Measurements from ENCODE around the gene MTG2. TPM values are rescaled to one million over a fixed set of nuclear protein-coding genes. Genes with fewer than 3 reads are reported as not detected.

MTG2 gene
- total and polyA plus RNA-seq, 2 of the 8 experiments (the other 6 are each of a cell fraction or from before 2014, with no cell fraction given), result 14.4 to 22.8 TPM

DNA sequence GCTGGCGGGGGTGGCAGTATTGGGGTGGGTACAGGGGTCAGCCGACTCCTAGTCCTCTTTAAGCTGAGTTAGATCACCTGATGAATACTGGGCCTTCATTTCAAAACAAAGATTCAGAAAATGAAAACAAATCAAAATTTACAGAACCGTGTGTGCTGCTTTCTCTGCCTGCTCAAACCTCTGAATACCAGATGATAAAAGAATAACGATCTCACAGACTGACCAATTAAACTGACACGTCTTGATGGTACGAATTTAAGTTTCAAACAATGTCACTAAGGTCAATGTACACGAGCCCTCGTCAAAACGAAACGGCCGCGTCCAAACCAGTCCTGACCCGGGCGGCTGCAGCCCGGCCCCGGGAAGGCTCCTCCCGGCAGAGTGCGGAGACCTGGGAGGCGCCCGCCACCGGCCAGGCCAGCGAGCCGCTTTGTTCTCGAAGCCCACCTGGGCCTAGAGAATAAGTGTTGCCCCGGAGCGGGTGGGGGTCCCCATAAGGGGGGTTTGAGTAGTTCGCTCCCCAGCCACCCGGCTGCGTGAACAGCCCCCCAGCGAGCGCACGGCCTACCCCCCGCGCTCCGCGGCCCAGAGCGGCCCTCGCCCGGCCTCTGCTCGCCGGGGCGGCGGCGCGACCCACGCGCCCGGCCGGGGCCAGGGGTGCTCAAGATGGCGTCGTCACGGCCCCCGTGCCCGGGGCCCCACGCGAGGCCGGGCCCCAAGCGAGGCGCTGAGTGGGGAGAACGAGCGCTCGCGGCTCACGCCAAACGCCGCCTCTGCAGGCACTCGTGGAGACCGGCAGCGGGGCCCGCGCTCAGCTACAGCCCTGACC is 40.4 kb upstream of the MTG2 start:
- peaks cover 45 to 75% of the 10 kb centered on the region in 2 experiments for H3K79me2 ChIP-seq (ENCODE audit: control insufficient read depth in 1 of 2, insufficient read depth in 2 of 2, low read length in 2 of 2)
- H4K5ac ChIP-seq (ENCODE audit: insufficient read length, low read depth, low read length), result no peak overlapping the region
- peak overlapping the region; percentile 84 to 100 (median 90) for H3K9ac ChIP-seq (replicated peaks in 1 of 4; ENCODE audit: extremely low read depth in 1 of 4, low read depth in 3 of 4, low read length in 3 of 4)
- FAIRE-seq (no peak), DNase-seq (ENCODE audit: low read depth in 1 of 2, low spot score in 2 of 2) (no peak)
- peak overlapping the region; percentile 43 to 81 (median 65) for H3K4me3 ChIP-seq (ENCODE audit: extremely low read depth in 1 of 4, insufficient read depth in 2 of 4, low read depth in 3 of 4, low read length in 4 of 4)
- H4K20me1 ChIP-seq (replicated peaks in 1 of 2; ENCODE audit: control insufficient read depth in 1 of 2, insufficient read depth in 2 of 2, low read length in 2 of 2), result peaks cover 39 to 57% of the 10 kb centered on the region in 2 experiments
- no peak overlapping the region for H2AK5ac ChIP-seq (ENCODE audit: low read depth, low read length)
- no peak overlapping the region for H2BK20ac ChIP-seq (ENCODE audit: low read length)
- CTCF ChIA-PET (ENCODE audit: partially characterized antibody), result interaction anchor here (0.6 to 2.1 kb wide), 13 partner anchors 13 to 267 kb away, joined by 3 to 11 read pairs (median 3); partner anchors contain the start of gene ADRM1
- H3K18ac ChIP-seq (ENCODE audit: extremely low read depth, low read length), result no peak overlapping the region
- TF ChIP-seq KDM4A (IDR thresholded peaks at IDR 0.05; ENCODE audit: low read depth, low read length, severe bottlenecking) (peak; percentile 56), SIX5 (IDR thresholded peaks at IDR 0.05; ENCODE audit: low read depth, low read length) (no peak), YY1 (IDR thresholded peaks at IDR 0.05; ENCODE audit: low read depth, low read length) (0 out of 2 replicates have a peak, but pooled peaks have one; percentile 7), BACH1 (IDR thresholded peaks at IDR 0.05; ENCODE audit: low read length) (no peak)
- peaks cover 3% of the 10 kb centered on the region; the same call in 1 of the 2 replicates for H3K23me2 ChIP-seq (ENCODE audit: low read depth, low read length)
- H3K4me1 ChIP-seq (replicated peaks in 1 of 4; ENCODE audit: control insufficient read depth in 3 of 4, insufficient read depth in 4 of 4, low read length in 3 of 4), result peaks cover 0 to 12% (median 4%) of the 10 kb centered on the region in 4 experiments; a peak in 5 of 7 replicates
- no peak overlapping the region for H2BK15ac ChIP-seq (ENCODE audit: low read length)
- no peak overlapping the region for H4K91ac ChIP-seq (replicated peaks; ENCODE audit: insufficient read length, low read length)
- H2AFZ ChIP-seq (ENCODE audit: low read length), result no peak overlapping the region
- no peak overlapping the region for H2BK12ac ChIP-seq (ENCODE audit: low read depth, low read length)
- 3% methylated on average over 43 of the region's 71 CpGs; no CpG with 5 or more reads in 1 of the 2 experiments for WGBS, 2 experiments (ENCODE audit: extremely low coverage in 1 of 2, insufficient coverage in 1 of 2, insufficient read length in 1 of 2, insufficient replicate concordance in 2 of 2, low coverage in 1 of 2, low lambda C conversion rate in 2 of 2, missing lambda C conversion rate in 1 of 2)
- H4K8ac ChIP-seq (ENCODE audit: extremely low read depth, insufficient read depth, low read length), result peak overlapping the region; percentile 97; the same call in 1 of the 2 replicates
- H2BK5ac ChIP-seq (ENCODE audit: low read depth, low read length), result no peak overlapping the region
- H3K27me3 ChIP-seq (replicated peaks in 1 of 4; ENCODE audit: control insufficient read depth in 3 of 4, extremely low read depth in 1 of 4, insufficient read depth in 3 of 4, low read length in 3 of 4), result no peaks in the 10 kb centered on the region
- H3K27ac ChIP-seq (ENCODE audit: low read depth, low read length), result peak overlapping the region; percentile 95; the same call in 1 of the 2 replicates
- H2BK120ac ChIP-seq (replicated peaks; ENCODE audit: low read depth, low read length), result no peak overlapping the region
- H3K56ac ChIP-seq (replicated peaks; ENCODE audit: insufficient read length, low read depth, low read length), result peak overlapping the region; percentile 4
- H3K9me3 ChIP-seq (ENCODE audit: insufficient read depth in 2 of 2, low read depth in 1 of 2, low read length in 1 of 2), result no peaks in the 10 kb centered on the region
- peaks cover 19 to 41% (median 31%) of the 10 kb centered on the region in 4 experiments for H3K36me3 ChIP-seq (ENCODE audit: control insufficient read depth in 2 of 4, insufficient read depth in 4 of 4, low read length in 3 of 4)
- no peak overlapping the region for H3K23ac ChIP-seq (ENCODE audit: insufficient read length)
- peaks cover 26% of the 10 kb centered on the region for H3K79me1 ChIP-seq (ENCODE audit: low read depth, low read length)
- H3K14ac ChIP-seq (ENCODE audit: insufficient read length), result no peak overlapping the region
- H3K4ac ChIP-seq (replicated peaks; ENCODE audit: insufficient read length, low read depth, low read length), result no peak overlapping the region
- peak overlapping the region; percentile 68 to 71 for H3K4me2 ChIP-seq (ENCODE audit: insufficient read depth in 1 of 2, low read depth in 2 of 2, low read length in 2 of 2)
- POLR2A ChIA-PET (ENCODE audit: partially characterized antibody), result interaction anchor here (0.6 to 5.6 kb wide), 21 partner anchors 9 to 138 kb away, joined by 3 to 62 read pairs (median 5); partner anchors contain the start of genes LSM14B and MTG2
